Measurements from ENCODE around the gene NUTM2B. TPM values are rescaled to one million over a fixed set of nuclear protein-coding genes. Genes with fewer than 3 reads are reported as not detected.

NUTM2B gene
- total RNA-seq = 0.49 and 1.3 TPM in 2 replicates

GRCh38 chr10:79702927-79703326, at the start of gene NUTM2B:
NUTM2B (plus strand) TSS chr10:79703227; CDS start chr10:79703610, 383 bp downstream.

Other genes with a start within 250 kb of the NUTM2B start
- gene EIF5AL1, start 190.7 kb upstream of the NUTM2B start, total RNA-seq = 0.37 and 0.49 TPM in 2 replicates
- gene SFTPA2, start 142.8 kb upstream of the NUTM2B start, total RNA-seq = not detected in 2 replicates
- gene SFTPA1, start 92.3 kb upstream of the NUTM2B start, total RNA-seq = not detected in 2 replicates
- gene NUTM2E, start 123.5 kb downstream of the NUTM2B start, total RNA-seq = not detected in 2 replicates
- not detected in 2 replicates for gene SFTPD, start 245.9 kb downstream of the NUTM2B start, total RNA-seq

Measured in cardiac ventricle fibroblast (primary cell).